DND-41 (cell line): Measurements from ENCODE around the gene OR2T33.

Experiments
- EZH2 ChIP-seq: IDR thresholded peaks from 3 replicates; pipeline ENCODE4 v1.6.1; 2012; ENCODE audit warnings: borderline replicate concordance, low read depth, mild to moderate bottlenecking, moderate library complexity, low read length, inconsistent platforms; ENCODE audit not compliant: severe bottlenecking
- TF ChIP-seq, protein P1 (sequence below): IDR thresholded peaks from 2 replicates; pipeline ENCODE4 v1.5.1; 2012; ENCODE audit warnings: borderline replicate concordance, low read length, moderate library complexity, mild to moderate bottlenecking; ENCODE audit not compliant: poor library complexity, severe bottlenecking; ENCODE audit errors: extremely low read depth

DNA sequence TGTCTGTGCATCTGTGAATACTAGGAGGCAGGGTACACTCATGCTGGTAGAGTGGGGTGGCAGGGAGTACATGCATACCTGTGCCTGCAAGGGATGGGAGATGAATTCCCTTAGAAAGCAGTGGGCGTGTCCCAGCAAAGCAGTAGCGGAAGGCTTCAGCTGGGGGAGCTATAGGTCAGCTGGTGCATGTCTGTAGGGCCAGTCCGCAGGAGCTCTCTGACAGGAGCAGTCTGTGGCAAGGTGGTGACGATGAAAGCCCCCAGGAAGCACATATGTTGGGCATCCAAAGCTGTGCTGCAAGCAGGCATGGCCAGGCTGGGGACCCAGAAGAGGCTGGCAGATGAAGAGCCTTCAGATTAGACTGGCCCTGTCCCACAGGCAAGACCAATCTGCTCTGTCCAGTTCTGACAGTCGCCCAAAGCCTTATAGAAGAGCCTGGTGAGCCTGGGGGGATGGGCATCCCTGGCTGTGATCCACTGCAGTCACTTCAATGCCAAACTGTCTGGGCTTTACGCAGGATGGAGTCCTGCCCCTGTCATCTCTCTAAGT lies 48.3 kb downstream of the OR2T33 start:
- TF ChIP-seq, protein P1, sequence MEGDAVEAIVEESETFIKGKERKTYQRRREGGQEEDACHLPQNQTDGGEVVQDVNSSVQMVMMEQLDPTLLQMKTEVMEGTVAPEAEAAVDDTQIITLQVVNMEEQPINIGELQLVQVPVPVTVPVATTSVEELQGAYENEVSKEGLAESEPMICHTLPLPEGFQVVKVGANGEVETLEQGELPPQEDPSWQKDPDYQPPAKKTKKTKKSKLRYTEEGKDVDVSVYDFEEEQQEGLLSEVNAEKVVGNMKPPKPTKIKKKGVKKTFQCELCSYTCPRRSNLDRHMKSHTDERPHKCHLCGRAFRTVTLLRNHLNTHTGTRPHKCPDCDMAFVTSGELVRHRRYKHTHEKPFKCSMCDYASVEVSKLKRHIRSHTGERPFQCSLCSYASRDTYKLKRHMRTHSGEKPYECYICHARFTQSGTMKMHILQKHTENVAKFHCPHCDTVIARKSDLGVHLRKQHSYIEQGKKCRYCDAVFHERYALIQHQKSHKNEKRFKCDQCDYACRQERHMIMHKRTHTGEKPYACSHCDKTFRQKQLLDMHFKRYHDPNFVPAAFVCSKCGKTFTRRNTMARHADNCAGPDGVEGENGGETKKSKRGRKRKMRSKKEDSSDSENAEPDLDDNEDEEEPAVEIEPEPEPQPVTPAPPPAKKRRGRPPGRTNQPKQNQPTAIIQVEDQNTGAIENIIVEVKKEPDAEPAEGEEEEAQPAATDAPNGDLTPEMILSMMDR = no peak
- no peak for TF ChIP-seq EZH2
